Trophoblast cell (in vitro differentiated cells and primary cell): Measurements from ENCODE around the gene OPCML.

Experiments used
- DNase-seq, 2 donors: peaks; one replicate each; pipeline ENCODE4 v3.0.0-alpha.2; 2016
- H2AFZ ChIP-seq: 2 replicates; pipeline ENCODE4 v1.6.1; 2013; ENCODE audit warnings: low read length, moderate library complexity, mild to moderate bottlenecking; ENCODE audit not compliant: insufficient read depth, poor library complexity
- H2AK5ac ChIP-seq: 2 replicates; pipeline ENCODE4 v1.6.1; 2013; ENCODE audit warnings: mild to moderate bottlenecking, low read length
- H2BK120ac ChIP-seq: 2 replicates; pipeline ENCODE4 v1.6.1; 2013; ENCODE audit warnings: low read length, mild to moderate bottlenecking, moderate library complexity; ENCODE audit not compliant: insufficient read depth, poor library complexity
- H2BK12ac ChIP-seq: 2 replicates; pipeline ENCODE4 v1.6.1; 2013; ENCODE audit warnings: mild to moderate bottlenecking, low read length, moderate library complexity
- H2BK5ac ChIP-seq: 2 replicates; pipeline ENCODE4 v1.6.1; 2013; ENCODE audit warnings: low read length, low read depth, moderate library complexity, mild to moderate bottlenecking; ENCODE audit not compliant: poor library complexity
- H3K14ac ChIP-seq: 2 replicates; pipeline ENCODE4 v1.6.1; 2013; ENCODE audit warnings: mild to moderate bottlenecking, low read length
- H3K18ac ChIP-seq: 2 replicates; pipeline ENCODE4 v1.6.1; 2013; ENCODE audit warnings: mild to moderate bottlenecking, low read length
- H3K23ac ChIP-seq: 2 replicates; pipeline ENCODE4 v1.6.1; 2013; ENCODE audit warnings: low read length
- H3K27ac ChIP-seq: 2 replicates; pipeline ENCODE4 v1.5.1; 2013; ENCODE audit warnings: low read depth, mild to moderate bottlenecking, inconsistent platforms, low read length, moderate library complexity
- H3K27me3 ChIP-seq: 2 replicates; pipeline ENCODE4 v1.6.1; 2013; ENCODE audit warnings: inconsistent platforms, mild to moderate bottlenecking, low read length, moderate library complexity; ENCODE audit not compliant: insufficient read depth
- H3K36me3 ChIP-seq, 2 experiments: 1 replicate in 1 of 2; 2 replicates in 1 of 2; pipeline ENCODE4 v1.6.1; 2013; ENCODE audit warnings: low read length in 2 of 2, mild to moderate bottlenecking in 2 of 2, moderate library complexity in 1 of 2; ENCODE audit not compliant: insufficient read depth in 2 of 2, control insufficient read depth in 1 of 2
- H3K4ac ChIP-seq: 2 replicates; pipeline ENCODE4 v1.6.1; 2013; ENCODE audit warnings: low read depth, mild to moderate bottlenecking, low read length, moderate library complexity
- H3K4me1 ChIP-seq, 2 experiments: 1 replicate in 1 of 2; 2 replicates in 1 of 2; pipeline ENCODE4 v1.6.1; 2013; ENCODE audit warnings: low read length in 2 of 2, mild to moderate bottlenecking in 2 of 2, moderate library complexity in 1 of 2; ENCODE audit not compliant: insufficient read depth in 2 of 2, control insufficient read depth in 1 of 2
- H3K4me2 ChIP-seq: 2 replicates; pipeline ENCODE4 v1.6.1; 2013; ENCODE audit warnings: inconsistent platforms, mild to moderate bottlenecking, low read length, moderate library complexity
- H3K4me3 ChIP-seq: 2 replicates; pipeline ENCODE4 v1.5.1; 2013; ENCODE audit warnings: mild to moderate bottlenecking, low read depth, low read length, inconsistent platforms
- H3K79me1 ChIP-seq: one replicate; pipeline ENCODE4 v1.6.1; 2013; ENCODE audit warnings: low read length
- H3K79me2 ChIP-seq: 2 replicates; pipeline ENCODE4 v1.6.1; 2013; ENCODE audit warnings: low read length, mild to moderate bottlenecking; ENCODE audit not compliant: control insufficient read depth, insufficient read depth, poor library complexity
- H3K9ac ChIP-seq: 2 replicates; pipeline ENCODE4 v1.6.1; 2013; ENCODE audit warnings: mild to moderate bottlenecking, low read length
- H3K9me3 ChIP-seq: 2 replicates; pipeline ENCODE4 v1.6.1; 2013; ENCODE audit warnings: low read depth, mild to moderate bottlenecking, control low read depth, inconsistent platforms, low read length; ENCODE audit not compliant: insufficient read depth
- H4K12ac ChIP-seq: 2 replicates; pipeline ENCODE4 v1.6.1; 2013; ENCODE audit warnings: low read depth, mild to moderate bottlenecking, low read length, moderate library complexity
- H4K8ac ChIP-seq: 2 replicates; pipeline ENCODE4 v1.6.1; 2013; ENCODE audit warnings: low read depth, mild to moderate bottlenecking, low read length, moderate library complexity
- H4K91ac ChIP-seq: one replicate; pipeline ENCODE4 v1.6.1; 2013; ENCODE audit warnings: low read depth, mild to moderate bottlenecking, low read length, moderate library complexity
- WGBS: extraction: QIAGEN DNeasy Blood & Tissue Kit; methylation state at CpG from one replicate; pipeline ENCODE4 v1.1.7; 2013; ENCODE audit warnings: missing lambda C conversion rate; ENCODE audit not compliant: insufficient read length, insufficient coverage; ENCODE audit errors: extremely low coverage; 5-methylcytosine and 5-hydroxymethylcytosine counted together

OPCML gene

GRCh38 chr11:132670921-132671675 lies 861.2 kb downstream of the OPCML start:
- Histone ChIP-seq H2BK12ac (no peak overlapping the region), H3K79me2 (no peaks in the 10 kb centered on the region), H3K4me2 (no peak overlapping the region), H3K9me3 (no peaks in the 10 kb centered on the region), H3K79me1 (no peaks in the 10 kb centered on the region), H3K27ac (no peak overlapping the region), H2BK5ac (no peak overlapping the region), H3K4ac (no peak overlapping the region), H3K18ac (no peak overlapping the region), H4K8ac (no peak overlapping the region), H3K9ac (no peak overlapping the region), H3K23ac (no peak overlapping the region), H2AK5ac (no peak overlapping the region), H4K91ac (no peak overlapping the region), H3K27me3 (no peaks in the 10 kb centered on the region), H3K14ac (no peak overlapping the region), H4K12ac (no peak overlapping the region), H2AFZ (no peak overlapping the region), H2BK120ac (no peak overlapping the region), H3K4me3 (no peak overlapping the region), H3K36me3 (no peaks in the 10 kb centered on the region), H3K4me1 (no peaks in the 10 kb centered on the region)
- no peak for DNase-seq
- no CpG with 5 or more reads among the region's 5 CpGs for WGBS

GRCh38 chr11:132669949-132670348 lies 862.4 kb downstream of the OPCML start:
- no peak for DNase-seq
- WGBS = no CpG with 5 or more reads among the region's 5 CpGs
- no peak overlapping the region for H3K27ac ChIP-seq

DNA sequence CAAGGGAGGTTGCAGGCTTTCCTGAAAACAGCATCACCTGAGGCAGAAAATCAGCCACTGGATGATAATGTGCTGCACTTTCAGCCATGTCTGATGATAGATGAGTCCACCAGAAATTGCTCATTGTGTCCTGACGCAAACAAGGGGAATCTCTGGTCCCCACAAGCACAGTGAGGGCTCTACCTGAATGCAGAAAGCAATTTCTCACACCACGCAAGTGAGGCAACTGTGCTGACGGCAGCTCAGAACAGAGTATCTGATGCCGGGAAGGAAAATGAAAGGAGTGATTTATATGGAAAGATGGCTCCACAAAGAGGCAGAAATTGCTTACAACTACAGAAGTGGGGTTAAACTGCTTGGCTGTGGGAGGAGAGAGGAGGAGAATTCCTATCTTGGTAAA lies 867.1 kb downstream of the OPCML start:
- Histone ChIP-seq H3K36me3 (no peaks in the 10 kb centered on the region), H3K4ac (no peak overlapping the region), H4K91ac (no peak overlapping the region), H2BK12ac (no peak overlapping the region), H2BK5ac (no peak overlapping the region), H3K9me3 (no peaks in the 10 kb centered on the region), H3K27ac (no peak overlapping the region), H3K9ac (no peak overlapping the region), H3K27me3 (no peaks in the 10 kb centered on the region), H3K4me2 (no peak overlapping the region), H3K23ac (no peak overlapping the region), H2AFZ (no peak overlapping the region), H2BK120ac (no peak overlapping the region), H3K4me1 (no peaks in the 10 kb centered on the region), H4K12ac (no peak overlapping the region), H4K8ac (no peak overlapping the region), H3K14ac (no peak overlapping the region), H3K79me2 (no peaks in the 10 kb centered on the region), H3K18ac (no peak overlapping the region), H2AK5ac (no peak overlapping the region), H3K79me1 (no peaks in the 10 kb centered on the region), H3K4me3 (no peak overlapping the region)
- no peak for DNase-seq
- no CpG with 5 or more reads among the region's 4 CpGs for WGBS

More at GRCh38 chr11:132669949-132670348, 862.4 kb downstream of the OPCML start:
- H4K8ac ChIP-seq = no peak overlapping the region
- no peak overlapping the region for H2AK5ac ChIP-seq
- H2BK12ac ChIP-seq = no peak overlapping the region
- no peaks in the 10 kb centered on the region for H3K36me3 ChIP-seq
- no peak overlapping the region for H4K91ac ChIP-seq
- H3K14ac ChIP-seq = no peak overlapping the region
- H3K18ac ChIP-seq = no peak overlapping the region
- H2AFZ ChIP-seq = no peak overlapping the region
- no peaks in the 10 kb centered on the region for H3K27me3 ChIP-seq
- no peak overlapping the region for H3K4ac ChIP-seq
- no peaks in the 10 kb centered on the region for H3K9me3 ChIP-seq
- no peak overlapping the region for H3K23ac ChIP-seq
- no peak overlapping the region for H3K4me2 ChIP-seq
- H3K79me1 ChIP-seq = no peaks in the 10 kb centered on the region
- no peaks in the 10 kb centered on the region for H3K4me1 ChIP-seq
- H3K79me2 ChIP-seq = no peaks in the 10 kb centered on the region
- H3K9ac ChIP-seq = no peak overlapping the region
- no peak overlapping the region for H3K4me3 ChIP-seq
- H4K12ac ChIP-seq = no peak overlapping the region
- no peak overlapping the region for H2BK120ac ChIP-seq
- no peak overlapping the region for H2BK5ac ChIP-seq

DNA sequence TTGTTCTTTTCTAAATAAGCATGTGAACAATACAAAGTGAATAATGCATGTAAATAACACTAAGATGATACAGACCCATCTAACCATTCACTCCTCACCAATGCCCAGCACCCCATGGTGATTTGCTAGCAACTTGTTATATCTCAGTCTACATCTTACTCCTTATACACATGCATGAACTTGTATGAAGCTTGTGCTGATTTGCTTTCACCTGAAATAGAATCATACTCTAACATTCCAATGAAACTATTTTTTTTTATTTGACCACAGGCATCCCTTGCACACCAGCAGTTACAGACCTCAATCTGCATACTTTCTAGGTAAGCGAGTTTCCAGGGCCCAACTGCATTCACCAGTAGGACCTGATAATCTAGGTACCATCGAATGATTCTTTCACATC lies 873.6 kb downstream of the OPCML start:
- Histone ChIP-seq H2BK120ac (no peak overlapping the region), H3K27ac (no peak overlapping the region), H4K8ac (no peak overlapping the region), H3K14ac (no peak overlapping the region), H3K79me2 (no peaks in the 10 kb centered on the region), H3K4me3 (no peak overlapping the region), H4K12ac (no peak overlapping the region), H2AFZ (no peak overlapping the region), H3K27me3 (no peaks in the 10 kb centered on the region), H3K18ac (no peak overlapping the region), H3K36me3 (no peaks in the 10 kb centered on the region), H2BK5ac (no peak overlapping the region), H4K91ac (no peak overlapping the region), H3K9me3 (no peaks in the 10 kb centered on the region), H3K4me2 (no peak overlapping the region), H2BK12ac (no peak overlapping the region), H3K79me1 (no peaks in the 10 kb centered on the region), H2AK5ac (no peak overlapping the region), H3K4ac (no peak overlapping the region), H3K4me1 (no peaks in the 10 kb centered on the region), H3K23ac (no peak overlapping the region), H3K9ac (no peak overlapping the region)
- WGBS = no CpG with 5 or more reads among the region's 2 CpGs
- no peak for DNase-seq
